ENCODE data around the gene GPATCH4.
"Not testable (repeated sequence)": the region's sequence is repeated elsewhere in the genome, so short reads cannot be mapped to it uniquely, and the experiment has no call there.

The GPATCH4 gene

GRCh38 chr1:156601122-156601830 is at the start of gene GPATCH4:
Gene GPATCH4 (minus strand): TSS chr1:156601479.
- DNase-seq, result peak; percentile 84

- DNase-seq, result no peak
These were observed 47.7 kb upstream of the GPATCH4 start for GRCh38 chr1:156648951-156649350.

GRCh38 chr1:156648496-156648895 is 47.2 kb upstream of the GPATCH4 start:
- DNase-seq, result no peak

GRCh38 chr1:156647351-156647750 is 46.1 kb upstream of the GPATCH4 start:
- DNase-seq, result no peak

DNA sequence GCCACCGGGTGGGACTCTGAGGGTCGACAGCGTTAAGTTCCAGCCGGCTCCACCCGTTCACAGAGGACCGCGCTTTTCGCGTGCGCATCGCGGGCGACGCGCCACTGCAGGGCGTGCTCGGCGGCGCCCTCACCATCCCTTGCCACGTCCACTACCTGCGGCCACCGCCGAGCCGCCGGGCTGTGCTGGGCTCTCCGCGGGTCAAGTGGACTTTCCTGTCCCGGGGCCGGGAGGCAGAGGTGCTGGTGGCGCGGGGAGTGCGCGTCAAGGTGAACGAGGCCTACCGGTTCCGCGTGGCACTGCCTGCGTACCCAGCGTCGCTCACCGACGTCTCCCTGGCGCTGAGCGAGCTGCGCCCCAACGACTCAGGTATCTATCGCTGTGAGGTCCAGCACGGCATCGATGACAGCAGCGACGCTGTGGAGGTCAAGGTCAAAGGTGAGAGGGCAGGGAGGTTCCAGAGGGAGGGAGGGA is 45.5 kb upstream of the GPATCH4 start:
- DNase-seq, result no peak

DNA sequence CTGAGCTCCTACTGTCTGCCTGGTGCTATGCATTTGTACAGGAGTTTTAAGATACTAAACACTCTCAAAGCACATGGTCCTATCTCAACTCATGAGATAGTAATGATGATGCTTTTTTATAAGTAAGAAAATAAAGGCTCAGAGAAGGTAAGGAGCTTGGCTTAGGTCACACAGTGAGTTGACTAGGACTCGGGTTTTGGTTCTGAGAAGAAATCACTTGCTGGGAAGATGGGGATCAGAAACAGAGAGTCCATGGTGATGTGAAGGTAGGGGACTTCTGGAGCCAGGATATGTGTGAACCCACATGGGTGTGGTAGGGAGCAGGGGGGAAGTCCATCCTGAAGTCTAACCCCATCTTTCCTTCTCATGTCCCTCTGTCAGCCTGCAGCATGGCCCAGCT is 44.4 kb upstream of the GPATCH4 start:
- DNase-seq, result no peak

DNA sequence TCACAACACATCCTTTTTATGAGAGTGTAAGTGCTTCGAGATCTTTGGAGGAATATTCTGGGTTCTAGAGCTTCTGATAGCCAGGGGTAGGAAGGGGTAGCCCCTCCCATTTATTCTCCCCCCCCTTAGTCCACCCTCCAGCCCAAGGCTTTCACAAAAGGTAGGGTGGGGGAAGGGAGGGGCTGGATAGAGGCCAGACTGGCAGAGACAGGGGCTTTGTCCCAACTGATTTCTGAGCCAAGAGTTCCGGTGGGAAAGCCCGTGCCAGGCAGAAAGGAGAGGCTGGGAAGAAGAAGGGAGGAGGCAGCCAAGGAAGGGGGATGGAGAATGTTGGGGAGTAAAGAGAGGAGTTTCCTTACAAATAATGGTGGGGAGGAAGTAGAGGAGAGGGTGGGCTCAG is 43.8 kb upstream of the GPATCH4 start:
- no peak for DNase-seq

- DNase-seq, result no peak
These were observed 43.4 kb upstream of the GPATCH4 start for GRCh38 chr1:156644640-156645039.

GRCh38 chr1:156644146-156644545 is 42.9 kb upstream of the GPATCH4 start:
- no peak for DNase-seq

DNA sequence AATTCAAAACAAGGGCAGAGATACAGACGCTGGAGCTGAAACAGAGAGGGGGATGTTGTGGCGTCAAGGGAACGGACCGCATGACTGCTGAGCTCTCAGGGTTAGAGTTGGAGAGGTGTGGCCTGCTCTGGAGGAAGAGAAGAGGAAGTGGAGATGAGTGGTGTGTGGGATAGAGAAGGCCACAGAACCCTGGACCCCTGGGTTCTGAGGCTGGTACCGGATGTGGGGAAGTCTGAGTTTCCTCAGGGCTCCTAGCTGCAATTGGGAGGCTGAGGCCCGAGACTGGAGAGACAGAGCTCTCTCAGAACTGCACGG is 42.5 kb upstream of the GPATCH4 start:
- no peak for DNase-seq

DNA sequence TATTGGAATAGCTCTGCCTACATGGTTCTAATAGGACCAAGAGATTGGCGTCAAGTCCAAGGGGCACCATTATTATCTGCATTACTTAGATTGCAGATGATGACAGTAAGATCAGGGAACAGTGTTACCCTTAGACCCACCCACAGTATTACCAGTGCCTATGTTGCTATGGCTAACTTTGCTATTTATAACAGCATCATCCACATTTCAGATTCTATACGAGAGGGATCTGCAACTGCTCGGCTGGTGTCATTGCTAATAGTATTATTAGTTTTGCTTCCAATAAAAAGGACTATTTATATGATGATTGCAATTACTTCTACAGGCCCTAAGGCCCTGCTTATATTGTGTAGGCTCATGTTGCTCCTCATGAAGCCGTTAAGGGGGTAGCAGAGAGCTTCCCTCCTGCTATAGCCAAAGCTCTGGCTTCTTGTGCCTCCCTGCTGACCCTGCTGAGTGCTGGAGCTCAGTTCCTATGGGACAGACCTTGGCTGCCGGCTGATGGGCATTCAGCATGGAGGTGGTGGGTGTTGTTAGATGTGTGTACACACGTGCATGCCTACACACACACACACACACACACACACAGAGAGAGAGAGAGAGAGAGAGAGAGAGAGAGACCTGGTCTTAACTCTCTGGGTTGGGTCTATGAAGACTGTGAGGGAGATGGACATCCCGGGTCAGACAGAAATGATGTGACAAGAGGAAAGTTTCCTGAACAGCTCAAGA is 41.9 kb upstream of the GPATCH4 start:
- no peak for DNase-seq

- no peak for DNase-seq
These were observed 41.2 kb upstream of the GPATCH4 start for GRCh38 chr1:156642265-156643048.

DNA sequence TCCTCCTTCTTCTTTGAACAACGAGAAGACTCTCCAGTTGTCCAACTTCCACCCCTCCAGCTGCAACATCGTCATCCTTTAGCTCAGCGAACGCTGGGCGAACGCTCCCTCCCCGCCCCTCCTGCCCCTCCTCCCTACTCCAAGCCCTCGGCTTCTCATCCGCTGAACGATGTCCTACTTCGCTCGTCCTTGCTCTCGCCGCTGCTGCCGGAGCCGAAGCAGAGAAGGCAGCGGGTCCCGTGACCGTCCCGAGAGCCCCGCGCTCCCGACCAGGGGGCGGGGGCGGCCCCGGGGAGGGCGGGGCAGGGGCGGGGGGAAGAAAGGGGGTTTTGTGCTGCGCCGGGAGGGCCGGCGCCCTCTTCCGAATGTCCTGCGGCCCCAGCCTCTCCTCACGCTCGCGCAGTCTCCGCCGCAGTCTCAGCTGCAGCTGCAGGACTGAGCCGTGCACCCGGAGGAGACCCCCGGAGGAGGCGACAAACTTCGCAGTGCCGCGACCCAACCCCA is 40.5 kb upstream of the GPATCH4 start, which contains the start of gene BCAN:
Gene BCAN, plus strand, starts transcription at position 357 of the 504 bp plus-strand sequence. CDS start 3,938 bp downstream, outside the sequence.
- DNase-seq, result no peak

GRCh38 chr1:156640842-156641706 is 39.8 kb upstream of the GPATCH4 start:
- DNase-seq, result no peak

DNA sequence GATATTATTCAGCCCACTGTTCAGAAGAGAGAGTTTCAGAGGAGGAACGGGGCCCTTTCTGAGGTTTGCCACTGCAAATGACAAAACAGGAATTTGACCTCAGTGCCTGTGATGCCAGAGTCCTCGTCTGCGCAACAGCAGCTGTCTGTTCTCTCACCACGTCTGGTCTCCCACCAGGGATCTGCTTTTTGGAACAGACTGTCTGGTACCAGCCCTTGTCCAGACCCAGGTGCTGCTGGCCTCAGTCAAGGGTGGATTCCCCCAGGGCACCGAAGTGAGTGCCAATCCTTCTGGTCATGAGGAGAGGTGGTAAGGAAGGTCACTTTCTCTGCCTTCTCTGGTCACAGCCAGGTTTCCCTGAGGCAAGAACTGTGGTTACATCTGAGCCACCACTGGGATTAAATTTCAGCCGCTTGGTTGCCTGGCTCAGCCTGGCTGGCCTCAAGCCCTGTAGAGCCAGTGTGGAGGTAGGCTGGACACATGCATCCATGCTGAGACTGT is 38.4 kb upstream of the GPATCH4 start:
- no peak for DNase-seq

- DNase-seq, result no peak
These were observed 37.1 kb upstream of the GPATCH4 start for GRCh38 chr1:156638189-156638985.

- no peak for DNase-seq
These were observed 31.1 kb upstream of the GPATCH4 start for GRCh38 chr1:156632355-156632754.

DNA sequence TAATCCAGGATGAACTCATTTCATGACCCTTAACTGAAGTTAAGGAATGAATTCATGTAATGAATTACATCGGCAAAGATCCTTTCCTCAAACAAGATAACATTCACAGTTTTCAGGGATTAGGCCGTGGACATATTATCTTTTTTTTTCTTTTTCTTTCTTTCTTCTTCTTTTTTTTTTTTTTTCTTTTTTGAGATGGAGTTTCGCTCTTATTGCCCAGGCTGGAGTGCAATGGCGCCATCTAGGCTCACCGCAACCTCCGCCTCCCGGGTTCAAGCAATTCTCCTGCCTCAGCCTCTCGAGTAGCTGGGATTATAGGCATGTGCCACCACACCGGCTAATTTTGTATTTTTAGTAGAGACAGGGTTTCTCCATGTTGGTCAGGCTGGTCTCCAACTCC is 29.9 kb upstream of the GPATCH4 start:
- DNase-seq, result not testable (repeated sequence)

- DNase-seq, result no peak
These were observed 28.7 kb upstream of the GPATCH4 start for GRCh38 chr1:156629823-156630449.

DNA sequence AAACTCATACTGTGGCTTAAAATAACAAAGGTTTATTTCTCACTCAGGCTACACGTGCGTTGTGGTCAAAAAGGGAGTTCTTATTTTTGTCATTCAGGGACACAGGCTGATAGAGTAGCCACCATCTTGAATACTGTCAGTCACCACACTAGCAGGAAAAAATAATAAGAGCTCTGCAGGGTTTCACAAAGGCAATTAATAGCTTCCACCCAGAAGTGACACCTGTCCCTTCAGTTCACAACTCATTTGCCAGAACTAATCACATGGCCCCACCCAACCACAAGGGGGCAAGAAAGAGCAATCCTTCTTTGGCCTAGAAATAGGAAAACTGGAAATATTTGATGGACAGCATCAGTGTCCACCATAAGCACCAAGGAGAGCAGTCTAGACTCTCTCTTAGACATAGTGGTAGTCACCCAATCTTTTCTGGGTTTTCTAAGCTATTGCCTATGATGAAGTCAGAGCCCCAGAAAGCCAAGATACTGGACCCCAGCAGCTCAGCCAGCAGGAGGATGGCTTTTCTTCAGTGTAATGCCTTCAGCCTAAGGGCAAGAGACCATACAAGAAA is 26.1 kb upstream of the GPATCH4 start:
- peak; percentile 44 for DNase-seq

DNA sequence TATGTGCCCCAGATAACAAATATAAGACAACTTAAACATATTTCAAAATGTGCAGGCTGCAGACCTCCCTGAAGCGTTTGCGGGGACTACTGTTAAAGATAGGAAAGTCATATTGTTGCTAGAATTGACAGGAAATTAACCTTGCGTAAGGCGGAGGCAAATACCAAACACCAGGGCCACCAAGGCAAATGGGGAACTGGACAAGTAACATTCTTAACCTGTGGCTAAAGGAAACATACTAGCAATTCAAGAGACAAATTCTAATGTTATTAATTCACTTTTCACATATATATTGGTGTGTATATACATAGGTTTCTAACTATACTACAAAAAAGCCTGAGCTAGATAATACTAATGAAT is 24.8 kb upstream of the GPATCH4 start:
- no peak for DNase-seq

All from stimulated activated CD4-positive, alpha-beta T cell treated with anti-CD3 and anti-CD28 coated beads, Interleukin-4, amount 100 ng/mL, for 24 hours (primary cell).